OCI-LY1 (cell line): ENCODE data around the gene MC2R.

ENCODE experiments used
- EZH2 ChIP-seq: fragments of 200-600 bp; sonication (generic), shearing (Covaris generic); IDR thresholded peaks from 2 replicates; pipeline ENCODE4 v1.8.0; 2017; ENCODE audit warnings: borderline replicate concordance, mixed run types, mild to moderate bottlenecking, antibody characterized with exemption, low read length, moderate library complexity, mixed read lengths
- TF ChIP-seq, protein P1 (sequence below): fragments of 200-600 bp; sonication (generic), shearing (Covaris generic); IDR thresholded peaks from 2 replicates; pipeline ENCODE4 v1.5.1; 2017; ENCODE audit warnings: mild to moderate bottlenecking, antibody characterized with exemption, low read length, moderate library complexity, mixed read lengths

GRCh38 chr18:13893418-13893760 lies 21.9 kb downstream of the MC2R start:
- TF ChIP-seq, protein P1, sequence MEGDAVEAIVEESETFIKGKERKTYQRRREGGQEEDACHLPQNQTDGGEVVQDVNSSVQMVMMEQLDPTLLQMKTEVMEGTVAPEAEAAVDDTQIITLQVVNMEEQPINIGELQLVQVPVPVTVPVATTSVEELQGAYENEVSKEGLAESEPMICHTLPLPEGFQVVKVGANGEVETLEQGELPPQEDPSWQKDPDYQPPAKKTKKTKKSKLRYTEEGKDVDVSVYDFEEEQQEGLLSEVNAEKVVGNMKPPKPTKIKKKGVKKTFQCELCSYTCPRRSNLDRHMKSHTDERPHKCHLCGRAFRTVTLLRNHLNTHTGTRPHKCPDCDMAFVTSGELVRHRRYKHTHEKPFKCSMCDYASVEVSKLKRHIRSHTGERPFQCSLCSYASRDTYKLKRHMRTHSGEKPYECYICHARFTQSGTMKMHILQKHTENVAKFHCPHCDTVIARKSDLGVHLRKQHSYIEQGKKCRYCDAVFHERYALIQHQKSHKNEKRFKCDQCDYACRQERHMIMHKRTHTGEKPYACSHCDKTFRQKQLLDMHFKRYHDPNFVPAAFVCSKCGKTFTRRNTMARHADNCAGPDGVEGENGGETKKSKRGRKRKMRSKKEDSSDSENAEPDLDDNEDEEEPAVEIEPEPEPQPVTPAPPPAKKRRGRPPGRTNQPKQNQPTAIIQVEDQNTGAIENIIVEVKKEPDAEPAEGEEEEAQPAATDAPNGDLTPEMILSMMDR, result no peak
- no peak for TF ChIP-seq EZH2
